GM19324 (cell line): ENCODE data around the gene ZWINT.

ENCODE experiments used
- ATAC-seq: cut with Tn5 transposase; IDR thresholded peaks from one replicate; pipeline ENCODE4 v1.9.1; 2021; ENCODE audit warnings: mild to moderate bottlenecking, moderate library complexity; ENCODE audit not compliant: unreplicated experiment, low FRiP score

The ZWINT gene, protein sequence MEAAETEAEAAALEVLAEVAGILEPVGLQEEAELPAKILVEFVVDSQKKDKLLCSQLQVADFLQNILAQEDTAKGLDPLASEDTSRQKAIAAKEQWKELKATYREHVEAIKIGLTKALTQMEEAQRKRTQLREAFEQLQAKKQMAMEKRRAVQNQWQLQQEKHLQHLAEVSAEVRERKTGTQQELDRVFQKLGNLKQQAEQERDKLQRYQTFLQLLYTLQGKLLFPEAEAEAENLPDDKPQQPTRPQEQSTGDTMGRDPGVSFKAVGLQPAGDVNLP

GRCh38 chr10:56360967-56361612 is at the start of gene ZWINT:
TSS of gene ZWINT (minus strand) at chr10:56361259. CDS start at chr10:56361236, 23 bp downstream.
- peak; percentile 100 for ATAC-seq

- no peak for ATAC-seq
Observed at GRCh38 chr10:56383806-56384205, 22.7 kb upstream of the ZWINT start.

- ATAC-seq, result no peak
Observed at GRCh38 chr10:56370217-56371113, 9.4 kb upstream of the ZWINT start.

DNA sequence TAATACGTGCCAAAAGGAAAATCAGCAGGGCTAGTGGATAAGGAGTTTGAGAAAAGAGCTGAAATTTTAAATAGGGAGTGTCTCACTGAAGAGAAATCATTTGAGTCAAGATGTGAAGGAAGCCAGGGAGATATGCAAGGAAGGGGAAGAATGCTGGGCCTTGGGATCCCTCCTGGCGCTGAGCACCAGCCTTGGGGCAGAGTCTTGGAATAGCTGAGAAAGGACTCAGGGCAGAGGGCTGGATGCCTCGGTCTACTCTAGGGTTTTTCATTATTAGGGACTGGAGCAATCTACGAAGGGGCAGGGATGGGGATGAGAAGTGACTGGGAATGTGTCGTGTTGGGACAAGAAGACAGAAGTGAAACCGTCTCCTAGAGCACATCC is 484 bp downstream of the ZWINT start:
- no peak for ATAC-seq

- no peak for ATAC-seq
Observed at GRCh38 chr10:56359837-56360236, 1.2 kb downstream of the ZWINT start.

DNA sequence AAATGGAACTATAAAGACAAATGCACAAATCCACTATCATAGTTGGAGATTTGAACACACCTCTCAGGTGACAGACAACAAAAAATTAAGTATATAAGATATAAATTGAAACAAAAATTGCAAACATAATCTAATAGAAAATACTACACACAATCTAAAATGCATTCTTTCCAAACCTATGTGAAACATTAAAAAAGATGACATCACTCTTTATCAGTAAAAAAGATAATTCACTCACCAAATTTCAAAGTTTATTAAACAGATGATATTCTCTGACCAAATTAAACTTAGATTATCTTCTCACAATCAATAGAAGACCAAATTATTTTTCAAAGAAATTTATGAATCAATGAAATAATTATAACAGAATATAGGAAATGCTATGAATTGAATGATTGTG is 4.0 kb downstream of the ZWINT start:
- ATAC-seq, result no peak

- no peak for ATAC-seq
Observed at GRCh38 chr10:56351909-56352630, 9.0 kb downstream of the ZWINT start.

DNA sequence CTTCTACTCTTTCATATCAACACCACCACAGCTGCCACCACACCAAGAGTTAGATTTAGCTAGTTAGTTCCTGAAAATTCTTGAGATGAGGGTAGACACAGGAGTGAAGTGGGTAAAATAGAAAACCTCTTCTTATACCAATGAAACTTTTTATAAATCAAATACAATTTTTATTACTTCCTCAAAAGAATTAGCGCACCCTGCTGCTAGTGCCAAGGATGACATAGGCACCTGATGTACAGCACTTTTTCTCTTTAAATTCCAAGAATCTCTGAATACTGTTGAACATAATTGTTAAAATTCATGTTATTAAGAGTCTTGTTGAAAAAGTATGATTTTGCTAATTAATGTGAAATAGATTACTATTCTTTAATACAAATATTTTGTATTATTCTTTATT is 11.4 kb downstream of the ZWINT start:
- no peak for ATAC-seq

GRCh38 chr10:56348101-56348500 is 13.0 kb downstream of the ZWINT start:
- no peak for ATAC-seq

GRCh38 chr10:56346845-56347415 is 14.1 kb downstream of the ZWINT start:
- no peak for ATAC-seq

DNA sequence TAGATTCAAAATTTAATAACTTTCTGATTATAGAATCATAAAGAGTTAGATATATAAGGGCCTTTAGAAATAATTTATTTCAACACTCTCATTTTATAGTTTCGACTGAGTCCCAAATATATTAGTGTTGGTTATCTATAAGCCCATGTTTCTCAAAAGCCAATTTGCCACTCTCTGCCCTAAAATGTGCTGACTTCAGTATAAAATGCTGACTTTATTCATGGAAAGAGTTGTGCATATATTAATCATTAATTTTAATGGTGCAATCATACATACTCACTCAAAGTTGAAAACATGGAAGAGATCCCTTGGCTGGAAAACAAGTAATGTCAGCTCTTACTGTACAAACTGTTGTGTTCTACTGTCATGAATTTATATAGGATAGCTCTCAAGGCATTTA is 19.4 kb downstream of the ZWINT start:
- no peak for ATAC-seq

DNA sequence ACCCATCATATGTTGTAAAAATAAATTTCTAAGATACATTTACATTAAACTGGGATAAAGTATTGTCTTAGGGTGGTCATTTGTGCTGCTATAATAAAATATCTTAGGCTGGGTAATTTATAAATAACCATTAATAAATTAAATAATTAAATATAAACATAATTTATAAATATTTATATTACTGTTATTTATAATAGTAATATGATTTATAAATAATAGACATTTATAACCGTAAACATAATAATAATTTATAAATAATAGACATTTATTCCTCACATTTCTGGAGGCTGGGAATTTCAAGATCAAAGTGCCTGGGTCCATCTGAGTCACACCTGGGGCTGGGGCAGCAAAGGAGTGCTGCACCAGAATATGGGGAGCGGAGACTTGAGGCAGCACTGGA is 31.1 kb downstream of the ZWINT start:
- ATAC-seq, result no peak

GRCh38 chr10:56327118-56327517 is 33.9 kb downstream of the ZWINT start:
- ATAC-seq, result no peak

- peak; percentile 96 for ATAC-seq
Observed at GRCh38 chr10:56319386-56319785, 41.7 kb downstream of the ZWINT start.

- ATAC-seq, result peak; percentile 38
Observed at GRCh38 chr10:56318816-56319215, 42.2 kb downstream of the ZWINT start.

DNA sequence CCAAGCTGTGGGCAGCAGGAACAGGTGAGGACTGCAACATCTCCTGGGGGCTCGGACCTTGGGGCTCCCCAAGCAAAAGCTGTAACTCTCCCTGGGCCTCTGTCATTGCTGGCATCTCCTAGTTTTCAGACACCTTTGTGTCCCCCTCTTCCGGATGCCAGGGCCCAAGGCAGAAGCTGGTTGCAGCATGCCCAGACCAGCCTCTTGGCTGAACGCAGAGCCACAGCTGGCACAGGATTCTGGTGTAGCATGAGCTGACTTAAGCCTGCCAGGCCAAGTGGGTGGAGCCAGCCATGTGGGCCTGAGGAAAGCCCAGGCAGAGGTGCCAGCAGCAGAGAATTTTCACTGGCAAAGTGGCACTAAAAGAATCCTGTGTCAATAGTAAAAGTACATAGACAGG is 43.5 kb downstream of the ZWINT start:
- no peak for ATAC-seq

GRCh38 chr10:56316603-56317002 is 44.5 kb downstream of the ZWINT start:
- no peak for ATAC-seq
